BLaER1 (cell line): ENCODE measurements around the gene CXCR4.

Source experiments
- H3K27ac ChIP-seq: shearing (Covaris generic); formaldehyde crosslinking; 2 replicates; pipeline ENCODE4 v1.8.1; 2022
- H3K27me3 ChIP-seq: shearing (Covaris generic); formaldehyde crosslinking; 2 replicates; pipeline ENCODE4 v1.8.1; 2022
- H3K36me3 ChIP-seq: shearing (Covaris generic); formaldehyde crosslinking; 2 replicates; pipeline ENCODE4 v1.8.1; 2022
- H3K4me1 ChIP-seq: shearing (Covaris generic); formaldehyde crosslinking; 2 replicates; pipeline ENCODE4 v1.8.1; 2022
- H3K4me2 ChIP-seq: shearing (Covaris generic); formaldehyde crosslinking; 2 replicates; pipeline ENCODE4 v1.8.1; 2022
- H3K4me3 ChIP-seq: shearing (Covaris generic); formaldehyde crosslinking; 2 replicates; pipeline ENCODE4 v1.8.1; 2022
- H3K9ac ChIP-seq: shearing (Covaris generic); formaldehyde crosslinking; 2 replicates; pipeline ENCODE4 v1.8.1; 2022
- H3K9me3 ChIP-seq: shearing (Covaris generic); formaldehyde crosslinking; 2 replicates; pipeline ENCODE4 v1.8.1; 2022
- H4K20me1 ChIP-seq: shearing (Covaris generic); formaldehyde crosslinking; 2 replicates; pipeline ENCODE4 v1.8.1; 2022
- Cebpa-rat ChIP-seq: shearing (Covaris generic); IDR thresholded peaks from 2 replicates; pipeline ENCODE4 v1.8.1; 2022

The CXCR4 gene

DNA sequence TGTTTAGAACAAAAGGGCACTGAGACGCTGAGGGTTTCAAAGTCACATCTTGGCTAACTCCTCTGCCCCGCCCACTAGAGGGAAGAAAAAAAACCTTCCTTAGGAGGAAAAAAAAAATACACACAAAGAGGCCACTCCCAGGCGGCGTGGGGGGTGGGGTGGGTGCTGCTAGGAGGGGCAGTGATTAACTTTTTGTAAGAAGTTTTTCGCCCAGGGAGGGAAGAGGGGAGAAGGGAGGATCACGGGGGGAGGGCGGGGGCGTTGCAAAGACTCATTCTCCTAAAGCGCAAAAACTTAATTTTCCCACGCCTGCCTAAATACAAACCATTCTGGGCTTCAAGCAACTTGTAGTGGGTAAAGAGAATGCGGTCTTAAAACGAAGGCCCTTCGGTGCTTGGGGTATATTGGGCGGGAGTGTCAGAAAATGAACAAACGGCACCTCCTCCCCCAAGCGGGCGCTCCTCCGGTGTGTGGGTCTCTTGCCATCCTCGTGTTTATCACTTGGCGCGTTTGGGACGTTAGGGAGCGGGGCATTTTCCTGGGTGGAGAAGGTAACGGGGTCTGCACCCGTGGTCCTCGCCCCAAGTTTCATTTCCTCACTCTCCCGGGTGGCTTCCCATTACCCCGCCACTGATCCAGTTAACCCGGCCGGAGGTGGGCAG lies 1.7 kb downstream of the CXCR4 start:
- Histone ChIP-seq H3K4me2 (peak overlapping the region; percentile 99), H3K4me3 (peak overlapping the region; percentile 96), H3K9ac (peak overlapping the region; percentile 88), H4K20me1 (peaks cover 61% of the 10 kb centered on the region), H3K36me3 (peaks cover 34% of the 10 kb centered on the region), H3K4me1 (peaks cover 57% of the 10 kb centered on the region), H3K9me3 (no peaks in the 10 kb centered on the region), H3K27me3 (no peaks in the 10 kb centered on the region), H3K27ac (peak overlapping the region; percentile 89)
- no peak for TF ChIP-seq Cebpa-rat

DNA sequence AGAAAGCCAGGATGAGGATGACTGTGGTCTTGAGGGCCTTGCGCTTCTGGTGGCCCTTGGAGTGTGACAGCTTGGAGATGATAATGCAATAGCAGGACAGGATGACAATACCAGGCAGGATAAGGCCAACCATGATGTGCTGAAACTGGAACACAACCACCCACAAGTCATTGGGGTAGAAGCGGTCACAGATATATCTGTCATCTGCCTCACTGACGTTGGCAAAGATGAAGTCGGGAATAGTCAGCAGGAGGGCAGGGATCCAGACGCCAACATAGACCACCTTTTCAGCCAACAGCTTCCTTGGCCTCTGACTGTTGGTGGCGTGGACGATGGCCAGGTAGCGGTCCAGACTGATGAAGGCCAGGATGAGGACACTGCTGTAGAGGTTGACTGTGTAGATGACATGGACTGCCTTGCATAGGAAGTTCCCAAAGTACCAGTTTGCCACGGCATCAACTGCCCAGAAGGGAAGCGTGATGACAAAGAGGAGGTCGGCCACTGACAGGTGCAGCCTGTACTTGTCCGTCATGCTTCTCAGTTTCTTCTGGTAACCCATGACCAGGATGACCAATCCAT lies 2.7 kb downstream of the CXCR4 start:
- Histone ChIP-seq H3K4me1 (peaks cover 54% of the 10 kb centered on the region), H3K4me2 (peak overlapping the region; percentile 99), H3K4me3 (peak overlapping the region; percentile 96), H3K9me3 (no peaks in the 10 kb centered on the region), H3K9ac (peak overlapping the region; percentile 88), H3K27ac (no peak overlapping the region), H3K36me3 (peaks cover 34% of the 10 kb centered on the region), H4K20me1 (peaks cover 61% of the 10 kb centered on the region), H3K27me3 (no peaks in the 10 kb centered on the region)
- TF ChIP-seq Cebpa-rat: no peak

DNA sequence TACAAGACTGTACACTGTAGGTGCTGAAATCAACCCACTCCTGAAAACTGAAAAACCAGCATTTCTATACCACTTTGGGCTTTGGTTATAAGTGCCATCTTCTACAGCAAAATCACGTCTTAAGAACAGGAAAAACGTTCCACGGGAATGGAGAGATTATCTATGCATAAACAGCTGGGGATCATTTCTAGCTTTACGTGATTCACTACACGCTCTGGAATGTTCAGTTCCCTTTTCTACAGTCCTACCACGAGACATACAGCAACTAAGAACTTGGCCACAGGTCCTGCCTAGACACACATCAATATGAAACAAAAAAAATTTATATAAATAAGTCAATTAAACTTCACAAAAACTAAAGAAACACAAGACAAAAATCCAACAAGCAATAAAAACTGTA lies 3.6 kb downstream of the CXCR4 start:
- H3K9ac ChIP-seq: peak overlapping the region; percentile 88; the same call in 1 of the 2 replicates
- no peaks in the 10 kb centered on the region for H3K9me3 ChIP-seq
- peaks cover 34% of the 10 kb centered on the region for H3K36me3 ChIP-seq
- H4K20me1 ChIP-seq: peaks cover 61% of the 10 kb centered on the region
- no peaks in the 10 kb centered on the region for H3K27me3 ChIP-seq
- TF ChIP-seq Cebpa-rat: no peak
- peak overlapping the region; percentile 99 for H3K4me2 ChIP-seq
- H3K27ac ChIP-seq: no peak overlapping the region
- H3K4me3 ChIP-seq: peak overlapping the region; percentile 96
- H3K4me1 ChIP-seq: peaks cover 45% of the 10 kb centered on the region

DNA sequence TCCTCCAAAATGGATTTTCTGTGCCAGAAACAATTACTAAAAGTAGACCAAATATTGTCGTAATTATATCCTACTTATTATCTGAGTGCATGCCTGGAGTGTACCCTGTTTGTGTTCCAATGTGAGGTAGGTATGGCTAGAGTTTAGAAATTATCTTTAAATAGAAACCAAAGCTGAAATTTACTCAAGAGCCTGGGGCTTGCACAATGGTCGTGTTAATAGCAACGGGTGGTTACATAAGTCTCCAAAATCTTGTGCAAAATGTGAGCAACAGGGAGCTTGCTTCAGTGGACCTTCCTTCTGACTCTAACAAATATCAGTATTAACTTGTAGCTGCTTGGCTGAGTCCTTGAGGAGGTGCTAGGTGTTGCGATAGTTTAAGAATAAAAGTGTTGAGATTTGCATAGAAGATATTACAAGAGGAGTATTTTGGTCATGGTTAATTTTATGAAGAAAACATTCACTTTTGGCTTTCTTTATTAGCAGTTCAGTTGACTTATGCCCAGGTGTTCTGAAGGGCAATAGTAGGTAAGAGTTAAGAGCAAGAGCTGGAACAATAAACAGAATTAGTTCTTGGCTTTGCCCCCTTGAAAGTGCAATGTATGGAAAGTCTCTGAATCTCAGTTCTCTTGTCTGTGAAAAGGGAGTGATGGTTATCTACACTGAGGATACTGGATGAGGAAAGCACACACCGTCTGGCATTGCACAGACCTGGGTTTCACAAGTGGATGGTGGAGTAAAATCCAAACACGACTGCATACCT lies 4.6 kb downstream of the CXCR4 start:
- no peaks in the 10 kb centered on the region for H3K27me3 ChIP-seq
- H3K36me3 ChIP-seq: peaks cover 34% of the 10 kb centered on the region
- no peak overlapping the region for H3K9ac ChIP-seq
- H3K27ac ChIP-seq: no peak overlapping the region
- H3K4me1 ChIP-seq: peaks cover 42% of the 10 kb centered on the region
- H3K4me3 ChIP-seq: peak overlapping the region; percentile 96; the same call in 1 of the 2 replicates
- no peaks in the 10 kb centered on the region for H3K9me3 ChIP-seq
- peaks cover 61% of the 10 kb centered on the region for H4K20me1 ChIP-seq
- no peak for TF ChIP-seq Cebpa-rat
- H3K4me2 ChIP-seq: peak overlapping the region; percentile 99

DNA sequence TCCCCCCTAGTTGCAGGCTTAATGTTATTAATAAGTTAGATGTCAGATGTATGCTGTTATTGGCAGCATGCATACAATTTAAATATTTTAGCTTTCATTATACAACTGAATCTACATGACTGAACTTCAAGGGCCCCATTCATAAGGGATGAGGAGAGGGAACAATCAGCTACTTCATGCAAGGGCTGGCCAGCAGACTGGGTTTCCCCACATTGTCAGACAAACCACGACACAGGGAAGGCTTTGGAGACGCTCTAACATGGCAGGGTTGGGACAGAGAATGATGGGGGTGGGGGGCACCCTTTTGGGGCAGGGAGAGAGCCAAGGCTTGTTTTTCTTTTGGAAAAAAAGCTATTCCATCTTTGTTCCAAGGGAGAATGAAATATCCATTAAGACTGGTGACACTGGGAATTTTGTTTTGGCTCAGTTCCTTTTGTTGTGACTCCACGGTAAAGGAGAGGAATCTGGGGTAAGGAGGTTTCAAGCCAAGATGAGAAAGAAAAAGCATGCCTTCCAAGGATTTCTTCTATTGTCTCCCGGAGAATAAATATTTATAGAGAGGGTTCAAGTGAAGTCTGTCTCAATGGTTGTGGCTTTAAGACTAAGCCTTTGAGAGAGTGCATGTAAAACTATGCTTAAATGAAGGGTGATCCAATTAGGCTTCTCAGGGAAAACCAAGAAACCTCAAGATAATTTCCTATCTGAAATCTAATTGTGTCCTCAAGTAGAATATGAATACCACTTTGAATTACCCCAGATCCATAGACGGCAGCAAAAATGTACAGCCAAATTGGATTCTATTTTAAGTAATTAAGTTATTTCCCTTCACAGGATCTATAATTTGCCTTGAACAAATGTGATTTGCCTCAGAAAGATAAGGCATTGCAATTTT lies 5.4 kb downstream of the CXCR4 start:
- no peak overlapping the region for H3K9ac ChIP-seq
- H3K4me1 ChIP-seq: peaks cover 51% of the 10 kb centered on the region
- TF ChIP-seq Cebpa-rat: no peak
- no peaks in the 10 kb centered on the region for H3K9me3 ChIP-seq
- H3K27me3 ChIP-seq: no peaks in the 10 kb centered on the region
- H4K20me1 ChIP-seq: peaks cover 61% of the 10 kb centered on the region
- H3K27ac ChIP-seq: no peak overlapping the region
- H3K4me3 ChIP-seq: no peak overlapping the region; the same call in 1 of the 2 replicates
- peak overlapping the region; percentile 99; the same call in 1 of the 2 replicates for H3K4me2 ChIP-seq
- H3K36me3 ChIP-seq: peaks cover 34% of the 10 kb centered on the region

DNA sequence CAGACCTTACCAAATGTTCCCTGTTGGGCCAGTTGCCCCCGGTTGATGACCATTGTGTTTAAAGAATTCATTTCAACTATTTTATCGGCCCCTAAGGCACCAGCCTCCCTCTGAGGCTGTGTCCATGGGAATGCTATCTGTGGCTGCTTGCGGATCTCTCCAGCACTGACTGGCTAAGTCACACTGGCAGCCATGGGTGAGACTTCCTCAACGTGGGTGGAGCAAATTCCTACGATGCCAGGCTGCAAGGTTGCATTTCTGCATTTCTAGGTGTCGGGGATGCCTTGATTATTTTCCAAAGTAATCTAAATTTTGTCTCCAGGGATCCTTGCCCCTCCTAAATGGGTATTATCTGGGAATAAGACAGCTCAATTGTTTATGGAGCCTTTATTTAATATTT lies 6.2 kb downstream of the CXCR4 start:
- peaks cover 34% of the 10 kb centered on the region for H3K36me3 ChIP-seq
- H3K27me3 ChIP-seq: no peaks in the 10 kb centered on the region
- H3K9ac ChIP-seq: no peak overlapping the region
- peaks cover 59% of the 10 kb centered on the region for H3K4me1 ChIP-seq
- no peak overlapping the region for H3K4me3 ChIP-seq
- no peak for TF ChIP-seq Cebpa-rat
- H3K9me3 ChIP-seq: no peaks in the 10 kb centered on the region
- peaks cover 53% of the 10 kb centered on the region for H4K20me1 ChIP-seq
- no peak overlapping the region for H3K4me2 ChIP-seq
- H3K27ac ChIP-seq: no peak overlapping the region

DNA sequence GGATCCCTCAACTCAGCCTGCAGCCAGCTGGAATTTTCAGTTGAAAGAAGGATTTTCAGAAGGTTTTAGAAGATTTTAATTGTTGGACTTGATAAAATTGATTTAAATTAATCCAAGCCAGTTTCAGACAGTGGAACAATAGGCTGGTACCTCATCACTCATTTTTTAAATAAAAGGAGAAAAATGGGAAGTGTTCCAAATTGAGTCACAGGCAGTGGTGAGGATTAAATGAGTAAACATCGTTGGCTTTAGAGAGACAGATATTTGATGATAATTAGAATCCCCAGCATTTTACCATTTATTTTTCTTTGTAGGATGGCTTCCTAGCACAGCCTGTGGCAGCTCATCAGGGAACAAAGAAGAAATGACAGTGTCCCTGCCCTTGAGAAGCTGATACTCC lies 7.4 kb downstream of the CXCR4 start:
- no peak overlapping the region for H3K9ac ChIP-seq

DNA sequence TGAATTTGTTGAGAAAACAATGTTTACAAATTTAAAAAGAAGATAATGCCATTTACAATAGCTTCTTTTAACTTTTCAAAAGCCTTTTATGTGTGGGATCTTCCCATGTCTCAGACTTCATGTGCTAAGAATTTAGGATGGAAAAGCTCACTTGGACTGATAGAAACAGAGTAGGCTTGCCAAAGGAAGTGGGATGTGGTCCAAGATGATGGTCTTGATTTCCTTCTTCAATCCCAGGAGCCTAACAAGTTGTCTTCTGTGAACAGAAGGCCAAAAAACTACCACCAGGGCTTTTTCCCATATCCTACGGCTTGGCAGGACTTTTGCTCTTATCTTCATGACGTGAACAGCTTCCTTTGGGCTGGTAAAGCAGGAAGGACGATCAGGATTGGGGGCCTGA lies 9.5 kb downstream of the CXCR4 start:
- no peak overlapping the region for H3K27ac ChIP-seq
- no peaks in the 10 kb centered on the region for H3K9me3 ChIP-seq
- peaks cover 20% of the 10 kb centered on the region for H4K20me1 ChIP-seq
- peaks cover 39% of the 10 kb centered on the region for H3K4me1 ChIP-seq
- TF ChIP-seq Cebpa-rat: no peak
- no peaks in the 10 kb centered on the region for H3K27me3 ChIP-seq
- peaks cover 10% of the 10 kb centered on the region for H3K36me3 ChIP-seq
- peak overlapping the region; percentile 33 for H3K4me2 ChIP-seq
- H3K4me3 ChIP-seq: no peak overlapping the region
- no peak overlapping the region for H3K9ac ChIP-seq

More for the DNA sequence above, 7.4 kb downstream of the CXCR4 start:
- H3K27me3 ChIP-seq: no peaks in the 10 kb centered on the region
- no peak overlapping the region for H3K4me2 ChIP-seq
- peaks cover 60% of the 10 kb centered on the region for H3K4me1 ChIP-seq
- H3K9me3 ChIP-seq: no peaks in the 10 kb centered on the region
- TF ChIP-seq Cebpa-rat: no peak
- H3K4me3 ChIP-seq: no peak overlapping the region
- H3K36me3 ChIP-seq: peaks cover 31% of the 10 kb centered on the region
- peaks cover 41% of the 10 kb centered on the region for H4K20me1 ChIP-seq
- no peak overlapping the region for H3K27ac ChIP-seq
